Caco-2 (cell line): Measurements from ENCODE around the gene ZBTB5. TPM values are rescaled to one million over a fixed set of nuclear protein-coding genes. Genes with fewer than 3 reads are reported as not detected.

Source experiments
- BruUV-seq: library from RNA; stranded (reverse); fragments of 400-500 nt; replicated peaks from 2 replicates; lab custom pipeline; 2021; lab: Mats Ljungman, UMichigan
- CTCF ChIA-PET: fragments of 300-600 bp; sonication (Branson Sonifier 250); formaldehyde crosslinking; loops from one replicate; lab custom pipeline; 2022; ENCODE audit warnings: antibody characterized with exemption; lab: Charles Lee
- POLR2A ChIA-PET: fragments of 300-600 bp; sonication (Branson Sonifier 250); formaldehyde crosslinking; loops from one replicate; lab custom pipeline; 2022; ENCODE audit warnings: antibody characterized with exemption; lab: Charles Lee
- DNase-seq, 2 experiments: peaks; one replicate each; pipeline versions ENCODE4 v3.0.0 to v3.0.0-alpha.2; 2020 to 2022
- H3K27me3 ChIP-seq: replicated peaks from 2 replicates; pipeline ENCODE4 v1.6.0; 2011; ENCODE audit warnings: low read length; ENCODE audit not compliant: control insufficient read depth, insufficient read depth
- H3K36me3 ChIP-seq: 2 replicates; pipeline ENCODE4 v1.5.1; 2011; ENCODE audit warnings: low read length; ENCODE audit not compliant: control insufficient read depth, insufficient read depth
- H3K4me1 ChIP-seq: fragments of 250-450 bp; sonication (Bioruptor Pico); 2 replicates; pipeline ENCODE4 v1.5.1; 2020; ENCODE audit warnings: mild to moderate bottlenecking
- H3K4me3 ChIP-seq: 2 replicates; pipeline ENCODE4 v1.5.1; 2011; ENCODE audit warnings: low read depth, mild to moderate bottlenecking, control low read depth, low read length
- H3K9me3 ChIP-seq: fragments of 250-450 bp; sonication (Bioruptor Pico); 2 replicates; pipeline ENCODE4 v1.5.1; 2020; ENCODE audit warnings: mild to moderate bottlenecking, moderate library complexity
- H3K27ac Mint-ChIP-seq: one replicate; pipeline ENCODE4 v1.8.0; 2022; ENCODE audit warnings: mixed read lengths; ENCODE audit not compliant: unreplicated experiment
- H3K27me3 Mint-ChIP-seq: one replicate; pipeline ENCODE4 v1.8.0; 2022; ENCODE audit warnings: mixed read lengths; ENCODE audit not compliant: insufficient read depth, unreplicated experiment
- H3K36me3 Mint-ChIP-seq: one replicate; pipeline ENCODE4 v1.8.0; 2022; ENCODE audit warnings: mild to moderate bottlenecking, mixed read lengths; ENCODE audit not compliant: insufficient read depth, unreplicated experiment
- H3K4me1 Mint-ChIP-seq: one replicate; pipeline ENCODE4 v1.8.0; 2022; ENCODE audit warnings: low read depth, mixed read lengths; ENCODE audit not compliant: unreplicated experiment
- H3K4me3 Mint-ChIP-seq: one replicate; pipeline ENCODE4 v1.8.0; 2022; ENCODE audit warnings: mild to moderate bottlenecking, moderate library complexity, mixed read lengths; ENCODE audit not compliant: unreplicated experiment
- H3K9me3 Mint-ChIP-seq: one replicate; pipeline ENCODE4 v1.8.0; 2022; ENCODE audit warnings: mixed read lengths; ENCODE audit not compliant: unreplicated experiment
- intact Hi-C: fragments of 100-400 bp; cut with micrococcal nuclease; formaldehyde crosslinking; loops from one replicate; pipeline ENCODE4 v1.10.0; 2022; ENCODE audit not compliant: unreplicated experiment
- total RNA-seq: library from RNA; stranded (reverse); gene quantifications from 2 replicates; pipeline ENCODE4 v1.2.3, GENCODE V29; 2022
- TF ChIP-seq, protein P1 (sequence below), 2 experiments: fragments of 200-600 bp in 1 of 2; IDR thresholded peaks; 1 replicate in 1 of 2; 2 replicates in 1 of 2; pipeline versions ENCODE4 v1.5.1 to v1.8.0; 2011 to 2022; ENCODE audit warnings: antibody characterized with exemption in 1 of 2, control low read depth in 1 of 2, inconsistent platforms in 1 of 2, low read depth in 1 of 2, low read length in 1 of 2, mild to moderate bottlenecking in 1 of 2, moderate library complexity in 1 of 2; ENCODE audit not compliant: insufficient read depth in 1 of 2, severe bottlenecking in 1 of 2, unreplicated experiment in 1 of 2

Gene ZBTB5
- total RNA-seq, 1 experiment from 2014 or later: 13.2 TPM

DNA sequence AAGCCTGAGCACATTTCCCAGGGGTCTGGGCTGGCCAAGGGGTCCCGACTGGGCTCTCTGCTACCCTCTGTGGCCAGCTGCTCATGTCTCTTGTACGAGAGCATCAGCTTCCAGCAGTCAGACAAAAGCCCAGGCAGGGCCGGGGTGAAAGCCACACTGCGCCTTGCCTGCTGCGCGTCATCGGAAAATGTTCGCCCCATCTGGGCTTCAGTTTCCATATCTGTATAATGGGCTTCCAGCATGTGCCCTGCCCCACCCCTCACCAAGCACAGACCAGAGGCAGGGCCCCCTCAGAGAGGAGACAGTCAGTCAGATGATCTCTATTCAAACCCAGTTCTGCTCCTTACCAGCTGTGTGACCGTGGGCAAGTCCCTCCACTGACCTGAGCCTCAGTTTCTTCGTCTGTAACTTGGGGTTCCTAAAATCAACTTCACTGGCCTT lies 50.7 kb downstream of the ZBTB5 start:
- Histone ChIP-seq H3K36me3 (no peaks in the 10 kb centered on the region), H3K4me1 (peaks cover 40% of the 10 kb centered on the region), H3K4me3 (no peak overlapping the region), H3K27me3 (no peaks in the 10 kb centered on the region), H3K9me3 (no peaks in the 10 kb centered on the region)
- peaks cover 39% of the 10 kb centered on the region for H3K4me1 Mint-ChIP-seq
- POLR2A ChIA-PET: no interaction called here
- peaks cover 11% of the 10 kb centered on the region for H3K36me3 Mint-ChIP-seq
- TF ChIP-seq, protein P1, sequence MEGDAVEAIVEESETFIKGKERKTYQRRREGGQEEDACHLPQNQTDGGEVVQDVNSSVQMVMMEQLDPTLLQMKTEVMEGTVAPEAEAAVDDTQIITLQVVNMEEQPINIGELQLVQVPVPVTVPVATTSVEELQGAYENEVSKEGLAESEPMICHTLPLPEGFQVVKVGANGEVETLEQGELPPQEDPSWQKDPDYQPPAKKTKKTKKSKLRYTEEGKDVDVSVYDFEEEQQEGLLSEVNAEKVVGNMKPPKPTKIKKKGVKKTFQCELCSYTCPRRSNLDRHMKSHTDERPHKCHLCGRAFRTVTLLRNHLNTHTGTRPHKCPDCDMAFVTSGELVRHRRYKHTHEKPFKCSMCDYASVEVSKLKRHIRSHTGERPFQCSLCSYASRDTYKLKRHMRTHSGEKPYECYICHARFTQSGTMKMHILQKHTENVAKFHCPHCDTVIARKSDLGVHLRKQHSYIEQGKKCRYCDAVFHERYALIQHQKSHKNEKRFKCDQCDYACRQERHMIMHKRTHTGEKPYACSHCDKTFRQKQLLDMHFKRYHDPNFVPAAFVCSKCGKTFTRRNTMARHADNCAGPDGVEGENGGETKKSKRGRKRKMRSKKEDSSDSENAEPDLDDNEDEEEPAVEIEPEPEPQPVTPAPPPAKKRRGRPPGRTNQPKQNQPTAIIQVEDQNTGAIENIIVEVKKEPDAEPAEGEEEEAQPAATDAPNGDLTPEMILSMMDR (IDR thresholded peaks at IDR 0.05; ENCODE audit: insufficient read depth in 1 of 2, low read depth in 1 of 2, low read length in 1 of 2, severe bottlenecking in 1 of 2, unreplicated experiment in 1 of 2): no peak
- H3K27ac Mint-ChIP-seq: peak overlapping the region; percentile 87
- CTCF ChIA-PET: interaction anchor here (0.7 kb wide), 1 partner anchor 23 kb away, joined by 3 read pairs; no protein-coding TSS in a partner anchor
- no TSS peak for BruUV-seq
- intact Hi-C loops: loop anchor here (2.0 to 5.0 kb wide), 4 partner anchors 16 to 502 kb away; partner anchors contain the start of gene ZBTB5
- no peaks in the 10 kb centered on the region for H3K9me3 Mint-ChIP-seq
- no peak for DNase-seq
- peak overlapping the region; percentile 65 for H3K4me3 Mint-ChIP-seq
- no peaks in the 10 kb centered on the region for H3K27me3 Mint-ChIP-seq

DNA sequence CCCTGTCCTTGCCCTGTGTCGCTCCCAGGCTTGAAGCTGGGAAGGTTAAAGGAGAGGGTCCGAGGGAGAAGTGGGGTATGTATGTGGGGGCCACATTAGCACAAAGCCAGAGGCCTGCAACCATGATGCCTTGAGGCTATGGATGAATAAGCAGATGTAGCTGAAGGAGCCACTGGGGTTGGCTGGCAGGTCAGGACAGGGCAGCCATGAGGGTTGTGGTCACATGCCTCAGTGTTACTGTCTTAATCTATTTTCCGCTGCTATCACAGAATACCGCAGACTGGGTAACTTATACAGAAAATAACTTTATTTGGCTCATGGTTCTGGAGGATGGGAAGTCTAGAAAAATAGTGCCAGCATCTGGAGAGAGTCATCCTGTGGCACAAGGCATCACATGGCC lies 51.9 kb downstream of the ZBTB5 start:
- intact Hi-C loops: loop anchor here (5.0 kb wide), 1 partner anchor 501 kb away; no protein-coding TSS in a partner anchor
- no peak overlapping the region for H3K4me3 ChIP-seq
- CTCF ChIA-PET: no interaction called here
- TF ChIP-seq, protein P1 (IDR thresholded peaks at IDR 0.05; ENCODE audit: insufficient read depth in 1 of 2, low read depth in 1 of 2, low read length in 1 of 2, severe bottlenecking in 1 of 2, unreplicated experiment in 1 of 2): no peak
- peak overlapping the region; percentile 25 for H3K27ac Mint-ChIP-seq
- H3K4me1 Mint-ChIP-seq: peaks cover 33% of the 10 kb centered on the region
- BruUV-seq: no TSS peak
- no peak overlapping the region for H3K4me3 Mint-ChIP-seq
- no peaks in the 10 kb centered on the region for H3K9me3 ChIP-seq
- H3K36me3 Mint-ChIP-seq: peaks cover 11% of the 10 kb centered on the region
- H3K4me1 ChIP-seq: peaks cover 34% of the 10 kb centered on the region
- H3K27me3 Mint-ChIP-seq: no peaks in the 10 kb centered on the region
- no peaks in the 10 kb centered on the region for H3K36me3 ChIP-seq
- no peaks in the 10 kb centered on the region for H3K27me3 ChIP-seq
- POLR2A ChIA-PET: no interaction called here
- DNase-seq: no peak
- H3K9me3 Mint-ChIP-seq: no peaks in the 10 kb centered on the region

- Mint-ChIP-seq H3K4me3 (no peak overlapping the region), H3K9me3 (no peaks in the 10 kb centered on the region), H3K27ac (peak overlapping the region; percentile 25), H3K27me3 (no peaks in the 10 kb centered on the region), H3K36me3 (peaks cover 11% of the 10 kb centered on the region), H3K4me1 (peaks cover 33% of the 10 kb centered on the region)
- Histone ChIP-seq H3K36me3 (no peaks in the 10 kb centered on the region), H3K27me3 (no peaks in the 10 kb centered on the region), H3K4me3 (no peak overlapping the region), H3K4me1 (peaks cover 27% of the 10 kb centered on the region), H3K9me3 (no peaks in the 10 kb centered on the region)
- ChIA-PET POLR2A (no interaction called here), CTCF (no interaction called here)
- intact Hi-C loops: loop anchor here (5.0 kb wide), 1 partner anchor 500 kb away; no protein-coding TSS in a partner anchor
- DNase-seq: no peak
- TF ChIP-seq, protein P1 (IDR thresholded peaks at IDR 0.05; ENCODE audit: insufficient read depth in 1 of 2, low read depth in 1 of 2, low read length in 1 of 2, severe bottlenecking in 1 of 2, unreplicated experiment in 1 of 2): no peak
- BruUV-seq: no TSS peak
Measured at GRCh38 chr9:37412431-37413151, 52.7 kb downstream of the ZBTB5 start.
